Progenitor cell of endocrine pancreas (in vitro differentiated cells): ENCODE results near the gene ASCC3. TPM values are rescaled to one million over a fixed set of nuclear protein-coding genes. Genes with fewer than 3 reads are reported as not detected.

ENCODE experiments used
- DNase-seq: peaks from one replicate; pipeline ENCODE4 v3.0.0; 2021; ENCODE audit warnings: low spot score; ENCODE audit not compliant: unreplicated experiment
- H3K27ac Mint-ChIP-seq: 2 replicates; pipeline ENCODE4 v1.8.0; 2021; ENCODE audit warnings: mild to moderate bottlenecking, moderate library complexity, mixed read lengths
- H3K27me3 Mint-ChIP-seq: 2 replicates; pipeline ENCODE4 v1.8.0; 2021; ENCODE audit warnings: mixed read lengths
- H3K36me3 Mint-ChIP-seq: 2 replicates; pipeline ENCODE4 v1.8.0; 2022; ENCODE audit warnings: mixed read lengths; ENCODE audit not compliant: insufficient read depth
- H3K4me1 Mint-ChIP-seq: 2 replicates; pipeline ENCODE4 v1.8.0; 2021; ENCODE audit warnings: low read depth, mixed read lengths
- H3K4me3 Mint-ChIP-seq: 2 replicates; pipeline ENCODE4 v1.8.0; 2021; ENCODE audit warnings: low read depth, mild to moderate bottlenecking, moderate library complexity, mixed read lengths
- H3K9me3 Mint-ChIP-seq: 2 replicates; pipeline ENCODE4 v1.8.0; 2021; ENCODE audit warnings: low read depth, mixed read lengths
- total RNA-seq: library from RNA; stranded (reverse); gene quantifications from 2 replicates; pipeline ENCODE4 v1.2.1, GENCODE V29; 2021
- TF ChIP-seq, protein P1 (sequence below): fragments of 200-600 bp; sonication (generic); IDR thresholded peaks from one replicate; pipeline ENCODE4 v1.5.0; 2021; ENCODE audit warnings: antibody characterized with exemption, mild to moderate bottlenecking; ENCODE audit not compliant: unreplicated experiment

ASCC3 gene
- total RNA-seq, 1 donor from 2014 or later = 36.6 TPM

DNA sequence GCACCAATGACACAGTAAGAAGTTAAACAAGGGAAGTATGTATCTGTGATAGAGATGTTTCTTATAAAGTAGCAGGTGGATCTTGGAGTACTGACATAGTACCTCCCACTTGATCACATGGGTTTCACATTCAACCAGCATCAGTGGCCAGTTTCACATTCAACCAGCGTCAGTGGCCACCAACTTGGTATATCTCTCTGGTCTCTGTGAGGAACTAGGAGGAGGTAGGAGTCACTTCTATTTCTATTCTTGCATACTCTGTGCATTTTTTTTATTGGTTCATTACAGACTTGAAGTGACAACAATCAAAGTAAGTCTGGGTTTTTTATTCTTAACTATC is 216.1 kb downstream of the ASCC3 start:
- Mint-ChIP-seq H3K27me3 (no peaks in the 10 kb centered on the region), H3K9me3 (no peaks in the 10 kb centered on the region), H3K27ac (no peak overlapping the region), H3K4me1 (peaks cover 7% of the 10 kb centered on the region), H3K36me3 (no peaks in the 10 kb centered on the region), H3K4me3 (no peak overlapping the region)
- DNase-seq = no peak
- TF ChIP-seq, protein P1, sequence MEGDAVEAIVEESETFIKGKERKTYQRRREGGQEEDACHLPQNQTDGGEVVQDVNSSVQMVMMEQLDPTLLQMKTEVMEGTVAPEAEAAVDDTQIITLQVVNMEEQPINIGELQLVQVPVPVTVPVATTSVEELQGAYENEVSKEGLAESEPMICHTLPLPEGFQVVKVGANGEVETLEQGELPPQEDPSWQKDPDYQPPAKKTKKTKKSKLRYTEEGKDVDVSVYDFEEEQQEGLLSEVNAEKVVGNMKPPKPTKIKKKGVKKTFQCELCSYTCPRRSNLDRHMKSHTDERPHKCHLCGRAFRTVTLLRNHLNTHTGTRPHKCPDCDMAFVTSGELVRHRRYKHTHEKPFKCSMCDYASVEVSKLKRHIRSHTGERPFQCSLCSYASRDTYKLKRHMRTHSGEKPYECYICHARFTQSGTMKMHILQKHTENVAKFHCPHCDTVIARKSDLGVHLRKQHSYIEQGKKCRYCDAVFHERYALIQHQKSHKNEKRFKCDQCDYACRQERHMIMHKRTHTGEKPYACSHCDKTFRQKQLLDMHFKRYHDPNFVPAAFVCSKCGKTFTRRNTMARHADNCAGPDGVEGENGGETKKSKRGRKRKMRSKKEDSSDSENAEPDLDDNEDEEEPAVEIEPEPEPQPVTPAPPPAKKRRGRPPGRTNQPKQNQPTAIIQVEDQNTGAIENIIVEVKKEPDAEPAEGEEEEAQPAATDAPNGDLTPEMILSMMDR = no peak

DNA sequence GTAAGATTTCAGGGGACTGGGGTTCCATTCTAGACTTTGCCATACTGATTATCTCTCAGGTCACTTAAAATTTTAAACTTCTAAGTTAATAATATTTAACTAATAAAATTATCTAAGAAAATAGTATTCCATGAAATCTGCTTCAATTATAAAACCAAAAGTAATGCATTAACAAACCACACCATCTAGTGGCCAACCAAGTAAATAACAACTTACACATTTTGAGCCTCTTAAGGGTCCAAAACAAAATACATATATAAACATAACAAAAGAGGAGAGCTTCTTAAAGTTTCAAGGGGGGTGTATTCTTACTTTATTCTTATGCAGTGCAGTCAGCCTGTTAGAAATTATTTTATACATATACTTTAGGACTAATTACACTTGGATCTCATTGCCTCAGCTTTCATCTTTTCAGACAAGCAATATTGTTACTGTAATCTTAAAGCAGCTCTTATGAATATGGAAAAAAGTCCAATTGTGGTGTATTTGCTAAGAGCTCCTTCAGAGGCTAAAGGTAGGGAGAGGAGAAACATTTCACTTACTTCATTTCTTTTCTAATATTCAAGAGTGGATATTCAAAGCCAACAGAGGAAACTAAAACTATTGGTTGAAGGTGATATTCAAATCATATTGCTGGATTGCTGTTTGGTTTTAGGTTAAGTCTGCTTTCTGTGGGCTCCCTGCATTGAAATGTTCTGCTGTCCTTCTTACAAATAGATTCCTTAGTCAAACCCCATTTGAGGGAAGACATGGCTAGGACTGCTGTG is 216.7 kb downstream of the ASCC3 start:
- no peak overlapping the region for H3K4me3 Mint-ChIP-seq
- no peak overlapping the region for H3K27ac Mint-ChIP-seq
- no peaks in the 10 kb centered on the region for H3K27me3 Mint-ChIP-seq
- no peak for DNase-seq
- no peaks in the 10 kb centered on the region for H3K36me3 Mint-ChIP-seq
- no peaks in the 10 kb centered on the region for H3K9me3 Mint-ChIP-seq
- TF ChIP-seq, protein P1 = peak; percentile 76
- peaks cover 7% of the 10 kb centered on the region for H3K4me1 Mint-ChIP-seq

DNA sequence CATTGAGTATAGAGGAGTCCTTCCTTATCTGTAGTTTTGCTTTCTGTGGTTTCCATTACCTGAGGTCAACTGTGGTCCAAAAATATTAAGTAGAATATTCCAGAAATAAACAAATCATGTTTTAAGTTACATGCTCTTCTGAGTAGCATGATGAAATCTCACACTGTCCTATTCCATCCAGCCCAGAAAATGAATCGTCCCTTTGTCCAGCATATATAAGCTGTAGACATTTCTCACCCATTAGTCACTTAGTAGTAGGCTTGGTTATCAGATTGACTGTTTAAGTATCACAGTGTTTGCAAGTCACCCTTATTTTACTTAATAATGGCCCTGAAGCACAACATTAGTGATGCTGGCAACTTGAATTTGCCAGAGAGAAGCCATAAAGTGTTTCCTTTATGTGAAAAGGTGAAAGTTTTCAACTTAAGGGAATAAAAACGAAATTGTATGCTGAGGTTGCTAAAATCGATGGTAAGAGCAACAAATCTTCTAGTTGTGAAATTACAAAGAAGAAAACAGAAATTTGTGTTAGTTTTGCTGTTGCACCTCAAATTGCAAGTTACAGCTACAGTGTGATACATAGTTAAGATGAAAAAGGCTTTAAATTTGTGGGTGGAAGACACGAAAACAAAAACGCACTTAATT is 217.8 kb downstream of the ASCC3 start:
- Mint-ChIP-seq H3K27me3 (no peaks in the 10 kb centered on the region), H3K36me3 (no peaks in the 10 kb centered on the region), H3K27ac (no peak overlapping the region), H3K4me1 (peaks cover 7% of the 10 kb centered on the region), H3K4me3 (no peak overlapping the region), H3K9me3 (no peaks in the 10 kb centered on the region)
- no peak for DNase-seq
- TF ChIP-seq, protein P1 = no peak

DNA sequence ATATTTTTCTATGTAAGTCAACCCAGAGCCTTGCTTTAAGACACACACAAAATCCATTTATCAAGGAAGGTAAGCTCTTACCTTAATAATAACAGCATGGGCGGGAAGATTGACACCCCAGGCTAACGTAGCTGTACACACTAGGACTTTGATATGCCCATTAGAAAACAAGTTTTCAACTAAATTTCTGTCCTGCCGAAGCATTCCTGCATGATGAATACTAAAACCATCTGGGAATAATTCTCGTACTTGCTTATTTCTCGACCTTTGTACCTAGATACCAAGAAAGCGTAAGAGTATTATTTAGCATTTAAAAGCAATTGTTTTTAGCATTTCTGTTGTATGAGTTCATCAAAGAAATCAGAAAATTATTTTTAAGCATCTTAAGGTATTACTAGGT is 218.9 kb downstream of the ASCC3 start:
- Mint-ChIP-seq H3K9me3 (no peaks in the 10 kb centered on the region), H3K4me1 (peaks cover 2% of the 10 kb centered on the region), H3K4me3 (no peak overlapping the region), H3K27me3 (no peaks in the 10 kb centered on the region), H3K27ac (no peak overlapping the region), H3K36me3 (no peaks in the 10 kb centered on the region)
- no peak for DNase-seq
- TF ChIP-seq, protein P1 = no peak

DNA sequence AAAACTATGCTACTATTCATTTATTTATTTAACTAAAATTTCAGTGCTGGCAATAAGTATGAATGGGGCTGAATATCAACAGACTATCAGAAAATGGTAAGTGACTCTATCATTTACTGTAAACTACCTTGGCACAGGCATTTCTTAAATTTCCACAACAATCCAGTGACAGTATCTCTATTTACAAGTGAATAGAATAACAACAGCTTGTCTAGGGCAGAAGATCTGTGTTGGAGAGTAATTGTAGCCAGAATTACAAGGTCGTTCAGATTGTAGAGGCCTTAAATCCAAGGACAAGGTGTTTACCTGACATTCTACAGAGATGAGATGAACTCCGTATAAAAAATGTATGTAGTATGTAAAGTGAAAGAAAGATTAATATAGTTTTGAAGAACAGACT is 222.6 kb downstream of the ASCC3 start:
- TF ChIP-seq, protein P1 = no peak
- Mint-ChIP-seq H3K4me1 (peaks cover 2% of the 10 kb centered on the region), H3K36me3 (no peaks in the 10 kb centered on the region), H3K9me3 (no peaks in the 10 kb centered on the region), H3K27me3 (no peaks in the 10 kb centered on the region), H3K4me3 (no peak overlapping the region), H3K27ac (no peak overlapping the region)
- DNase-seq = no peak
